DLD1 (cell line): Measurements from ENCODE around the gene UBE2M.
"Not testable (repeated sequence)": the region's sequence is repeated elsewhere in the genome, so short reads cannot be mapped to it uniquely, and the experiment has no call there.

Experiments used
- in situ Hi-C: cut with HindIII; loops from 2 replicates; pipeline ENCODE4 v1.10.0; 2017; ENCODE audit warnings: low sequenced_read_pairs

The UBE2M gene

DNA sequence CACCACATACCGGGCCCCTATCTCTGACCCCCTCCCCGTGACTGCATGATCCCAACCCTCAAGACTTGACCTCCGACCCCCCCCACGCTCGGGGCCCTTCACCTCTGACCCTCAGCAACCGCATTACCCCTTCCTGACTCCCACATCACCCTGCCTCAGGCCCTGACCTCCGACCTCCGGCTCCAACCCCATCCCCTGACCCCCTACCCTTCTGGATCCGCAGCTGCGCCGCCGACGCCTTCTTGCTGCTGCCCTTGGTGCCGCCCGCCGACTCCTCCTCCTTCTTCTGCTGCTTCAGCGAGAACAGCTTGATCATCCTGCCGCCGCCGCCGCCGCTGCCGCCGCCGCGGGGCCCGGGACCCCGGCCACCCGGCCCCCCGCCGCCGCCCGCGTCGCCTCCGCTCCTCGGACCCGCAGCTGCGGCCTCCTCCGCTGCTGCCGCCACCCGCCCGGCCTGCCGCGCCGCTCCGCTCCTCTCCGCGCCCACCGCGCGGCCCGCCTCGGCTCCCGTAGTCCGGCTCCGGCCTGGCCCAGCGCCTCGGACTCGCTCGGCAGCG is at the start of gene UBE2M:
Gene UBE2M (minus strand): TSS at position 546 of the 557 bp plus-strand sequence. CDS start 230 bp downstream, at position 316.
- in situ Hi-C loops: no loop called here

DNA sequence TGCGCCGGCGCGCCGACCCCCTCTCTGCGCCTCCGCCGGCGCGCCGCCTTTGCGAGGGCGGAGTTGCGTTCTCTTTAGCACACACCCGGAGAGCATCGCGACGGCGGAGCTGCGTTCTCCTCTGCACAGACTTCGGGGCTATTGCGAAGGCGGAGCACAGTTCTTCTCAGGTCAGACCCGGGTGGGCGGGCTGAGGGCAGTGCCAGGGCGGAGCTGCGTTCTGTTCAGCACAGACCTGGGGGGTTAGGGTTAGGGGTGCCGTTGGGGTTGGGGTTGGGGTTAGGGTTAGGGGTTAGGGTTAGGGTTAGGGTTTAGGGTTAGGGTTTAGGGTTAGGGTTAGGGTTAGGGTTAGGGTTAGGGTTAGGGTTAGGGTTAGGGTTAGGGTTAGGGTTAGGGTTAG is 48.8 kb upstream of the UBE2M start:
- in situ Hi-C loops: not testable (repeated sequence)

DNA sequence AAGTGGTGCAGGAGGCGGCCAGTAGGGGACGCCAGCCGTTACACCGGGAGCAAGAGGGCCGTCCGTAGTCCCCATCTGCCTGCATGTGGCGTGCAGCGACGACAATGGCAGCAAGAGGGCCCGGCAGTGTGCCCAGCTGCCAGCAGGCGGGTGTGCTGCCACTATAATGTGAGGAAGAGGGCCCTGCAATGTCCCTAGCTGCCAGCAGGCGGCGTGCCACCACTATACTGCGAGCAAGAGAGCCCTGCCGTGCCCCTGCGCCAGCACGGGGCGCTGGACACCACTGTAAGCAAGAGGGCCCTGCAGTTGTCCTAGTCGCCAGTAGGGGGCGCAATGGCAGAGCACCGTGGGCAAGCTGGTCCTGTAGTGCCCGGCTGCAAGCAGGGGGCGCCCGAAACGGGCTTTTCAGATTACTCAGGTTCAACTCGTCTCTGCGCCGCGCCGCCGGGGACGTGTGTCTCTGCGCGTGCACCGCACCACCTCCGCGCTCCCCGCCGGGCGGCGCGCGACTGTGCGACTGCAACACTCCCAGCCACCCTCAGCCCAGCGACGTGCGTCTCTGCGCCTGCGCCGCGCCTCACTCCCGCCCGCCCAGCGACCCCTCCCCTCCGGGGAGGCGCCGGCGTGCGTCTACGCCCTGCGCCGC is 48.0 kb upstream of the UBE2M start:
- in situ Hi-C loops: not testable (repeated sequence)

DNA sequence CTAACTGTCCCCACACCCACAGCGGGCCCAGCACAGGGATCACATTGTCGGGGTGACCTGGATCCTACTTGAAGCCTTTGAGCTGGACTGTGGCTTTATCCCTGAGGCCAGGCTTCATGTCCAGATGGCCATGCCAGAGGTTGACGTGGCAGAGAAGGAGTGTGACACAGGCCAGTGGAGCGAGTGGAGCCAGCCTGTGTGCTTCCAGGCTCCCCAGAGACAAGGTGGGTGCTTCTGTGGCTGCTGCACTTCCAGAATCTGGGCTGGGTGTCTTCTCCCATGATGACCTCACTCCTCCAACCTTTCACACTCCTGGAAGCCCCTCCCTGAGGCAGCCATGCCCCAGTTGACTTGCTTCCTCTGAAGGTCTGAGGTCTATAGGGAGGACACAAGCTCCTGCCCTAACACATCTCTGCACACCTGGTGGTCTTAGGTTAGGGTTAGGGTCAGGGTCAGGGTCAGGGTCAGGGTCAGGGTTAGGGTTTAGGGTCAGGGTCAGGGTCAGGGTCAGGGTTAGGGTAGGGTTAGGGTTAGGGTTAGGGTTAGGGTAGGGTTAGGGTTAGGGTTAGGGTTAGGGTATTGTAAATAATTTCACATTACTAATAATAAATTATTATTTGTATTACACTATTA is 27.8 kb upstream of the UBE2M start:
- in situ Hi-C loops: no loop called here

DNA sequence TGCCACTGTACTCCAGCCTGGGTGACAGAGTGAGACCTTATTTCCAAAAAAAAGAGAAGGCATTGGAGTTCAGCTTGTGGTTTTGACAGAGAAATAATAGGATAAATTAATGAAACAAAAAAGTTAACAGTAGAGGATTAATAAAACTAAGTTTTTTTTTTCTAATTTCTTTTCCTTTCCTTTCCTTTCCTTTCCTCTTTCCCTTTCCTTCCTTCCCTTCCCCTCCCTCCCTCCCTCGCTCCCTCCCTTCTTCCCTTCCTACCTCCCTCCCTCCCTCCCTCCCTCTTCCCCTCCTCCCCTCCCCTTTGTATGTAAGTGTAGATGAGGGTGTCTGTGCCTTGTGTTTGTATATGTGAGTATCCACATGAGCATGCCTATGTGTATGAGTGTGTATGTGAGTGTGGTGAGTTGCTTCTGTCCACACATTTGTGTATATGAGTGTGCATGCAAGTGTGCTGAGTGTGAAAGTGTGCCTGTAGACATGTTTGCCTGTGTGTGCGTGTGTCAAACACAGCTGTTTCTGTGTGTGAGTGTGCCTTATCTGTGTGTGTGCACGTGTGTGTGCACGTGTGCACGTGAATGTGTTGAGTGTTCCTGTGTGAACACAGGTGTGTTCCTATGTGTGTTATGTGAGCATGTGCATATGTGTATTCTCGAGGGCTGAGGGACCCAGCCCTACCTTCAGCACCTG is 27.2 kb upstream of the UBE2M start:
- in situ Hi-C loops: no loop called here

DNA sequence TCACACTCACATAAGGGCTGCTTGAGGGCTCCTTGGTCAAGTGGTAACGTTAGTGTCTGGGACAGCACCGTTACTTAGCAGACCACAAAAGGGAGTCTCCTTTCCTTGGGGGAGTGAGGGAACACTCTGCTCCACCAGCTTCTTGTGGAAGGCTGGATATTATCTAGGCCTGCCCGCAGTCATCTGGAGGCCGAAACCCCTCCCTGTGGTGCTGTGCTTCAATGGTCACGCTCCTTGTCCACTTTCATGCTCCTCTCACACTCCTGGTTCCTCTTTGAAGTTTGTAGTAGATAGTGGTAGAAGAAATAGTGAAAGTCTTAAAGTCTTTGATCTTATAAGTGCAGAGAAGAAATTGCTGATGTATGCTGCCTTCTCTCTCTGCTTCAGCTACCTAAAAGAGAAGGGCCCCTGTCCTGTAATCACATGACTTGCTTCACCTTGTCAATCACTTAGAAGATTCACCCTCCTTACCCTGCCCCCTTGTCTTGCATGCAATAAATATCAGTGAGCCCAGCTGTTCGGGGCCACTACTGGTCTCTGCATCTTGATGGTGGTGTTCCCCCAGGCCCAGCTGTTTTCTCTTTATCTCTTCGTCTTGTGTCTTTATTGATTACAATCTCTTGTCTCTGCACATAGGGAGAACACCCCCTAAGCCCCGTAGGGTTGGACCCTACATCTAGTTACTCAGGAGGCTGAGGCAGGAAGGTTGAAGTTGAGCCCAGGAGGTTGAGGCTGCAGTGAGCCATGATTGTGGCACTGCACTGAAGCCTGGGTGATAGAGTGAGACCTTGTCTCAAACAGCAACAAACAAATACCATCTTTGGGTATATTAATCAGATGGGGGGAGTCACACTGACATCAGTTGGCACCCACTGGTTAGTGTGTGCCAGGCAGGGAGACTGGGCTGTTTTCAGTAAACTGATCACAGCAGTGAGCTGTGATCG is 26.4 kb upstream of the UBE2M start:
- in situ Hi-C loops: no loop called here

DNA sequence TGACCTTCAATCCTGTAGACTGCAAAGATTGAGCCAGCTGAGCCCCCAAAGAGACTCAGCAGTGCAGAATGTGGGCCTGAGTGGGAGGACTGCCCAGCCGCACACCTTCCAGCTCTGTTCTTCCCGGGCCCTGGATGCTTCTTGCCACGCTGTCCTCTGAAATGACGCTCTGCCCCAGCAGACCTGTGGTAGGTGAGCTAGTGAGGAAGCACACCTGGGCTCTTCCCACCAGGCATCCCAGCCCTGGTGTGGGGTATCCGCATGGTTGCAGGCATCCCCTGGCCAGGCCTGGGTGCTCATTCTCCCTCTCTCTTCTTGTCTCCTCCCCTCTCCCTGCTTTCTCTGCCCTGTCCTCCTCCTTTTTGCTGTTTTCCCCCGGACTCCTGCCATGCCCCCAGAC is 24.6 kb upstream of the UBE2M start:
- in situ Hi-C loops: no loop called here

DNA sequence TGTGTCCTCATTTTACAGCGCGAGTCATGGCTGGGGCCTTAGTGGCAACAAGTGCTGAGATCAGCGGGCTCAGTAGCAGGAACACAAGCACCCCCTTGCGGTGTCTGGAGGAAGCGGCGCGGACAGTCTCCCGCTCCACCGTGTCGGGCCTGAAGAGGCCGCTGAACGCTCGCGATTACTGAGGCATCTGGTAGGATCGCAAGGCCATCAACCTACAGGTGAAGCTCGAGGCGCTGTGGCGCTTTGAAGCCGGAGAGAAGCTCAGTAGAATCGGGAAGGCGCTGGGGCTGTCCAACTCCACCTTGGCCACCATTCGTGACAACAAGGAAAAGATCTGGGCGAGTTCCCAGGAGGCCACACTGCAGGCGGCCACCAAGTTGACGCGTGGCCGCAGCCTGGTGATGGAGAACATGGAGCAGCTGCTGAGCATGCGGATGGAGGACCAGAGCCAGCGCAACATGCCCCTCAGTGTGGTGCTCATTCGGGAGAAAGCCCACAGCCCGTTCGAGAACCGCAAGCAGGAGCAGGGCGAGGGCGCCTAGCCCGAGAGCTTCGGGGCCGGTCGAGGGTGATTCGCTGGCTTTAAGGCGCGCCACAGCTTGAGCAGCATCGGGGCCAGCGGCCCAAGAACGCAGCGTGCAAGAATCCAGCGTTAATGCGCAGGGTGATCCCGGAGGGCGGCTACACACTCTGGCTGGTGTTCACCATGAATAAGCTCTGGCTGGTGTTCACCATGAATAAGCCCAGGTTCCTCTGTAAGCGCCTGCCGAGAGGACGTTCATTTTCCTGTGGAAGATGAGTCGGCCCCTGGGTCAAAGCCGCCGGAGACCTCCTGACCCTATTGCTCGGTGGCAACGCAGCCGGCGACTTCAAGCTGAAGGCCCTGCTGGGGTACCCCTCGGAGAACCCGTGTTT is 23.1 kb upstream of the UBE2M start:
- in situ Hi-C loops: no loop called here

DNA sequence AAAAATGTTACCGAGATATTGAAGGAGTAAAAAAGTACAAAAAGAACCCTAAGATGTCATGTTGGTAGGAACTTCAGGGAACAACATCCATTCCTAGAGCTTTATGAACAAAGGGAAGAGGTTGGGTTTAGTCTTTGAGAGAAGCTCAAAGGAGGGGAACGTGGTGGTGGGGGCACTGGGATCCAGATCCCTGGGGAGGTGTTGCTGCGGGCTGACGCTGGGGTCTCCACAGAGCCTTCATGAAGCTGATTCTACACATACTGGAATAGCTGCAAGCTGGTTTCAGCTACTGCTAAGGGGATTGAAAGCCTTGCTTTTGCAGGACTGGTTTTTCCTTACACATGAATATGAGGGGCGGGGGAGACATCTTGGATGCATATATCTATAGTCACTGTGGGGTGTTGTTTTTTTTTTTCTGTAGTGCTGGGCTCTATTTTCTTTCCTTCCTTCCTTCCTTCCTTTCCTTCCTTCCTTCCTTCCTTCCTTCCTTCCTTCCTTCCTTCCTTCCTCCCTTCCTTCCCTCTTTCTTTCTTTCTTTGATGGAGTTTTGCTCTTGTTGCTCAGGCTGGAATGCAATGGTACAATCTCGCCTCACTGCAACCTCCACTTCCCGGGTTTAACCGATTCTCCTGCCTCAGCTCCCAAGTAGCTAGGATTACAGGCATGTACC is 21.2 kb upstream of the UBE2M start:
- in situ Hi-C loops: no loop called here

DNA sequence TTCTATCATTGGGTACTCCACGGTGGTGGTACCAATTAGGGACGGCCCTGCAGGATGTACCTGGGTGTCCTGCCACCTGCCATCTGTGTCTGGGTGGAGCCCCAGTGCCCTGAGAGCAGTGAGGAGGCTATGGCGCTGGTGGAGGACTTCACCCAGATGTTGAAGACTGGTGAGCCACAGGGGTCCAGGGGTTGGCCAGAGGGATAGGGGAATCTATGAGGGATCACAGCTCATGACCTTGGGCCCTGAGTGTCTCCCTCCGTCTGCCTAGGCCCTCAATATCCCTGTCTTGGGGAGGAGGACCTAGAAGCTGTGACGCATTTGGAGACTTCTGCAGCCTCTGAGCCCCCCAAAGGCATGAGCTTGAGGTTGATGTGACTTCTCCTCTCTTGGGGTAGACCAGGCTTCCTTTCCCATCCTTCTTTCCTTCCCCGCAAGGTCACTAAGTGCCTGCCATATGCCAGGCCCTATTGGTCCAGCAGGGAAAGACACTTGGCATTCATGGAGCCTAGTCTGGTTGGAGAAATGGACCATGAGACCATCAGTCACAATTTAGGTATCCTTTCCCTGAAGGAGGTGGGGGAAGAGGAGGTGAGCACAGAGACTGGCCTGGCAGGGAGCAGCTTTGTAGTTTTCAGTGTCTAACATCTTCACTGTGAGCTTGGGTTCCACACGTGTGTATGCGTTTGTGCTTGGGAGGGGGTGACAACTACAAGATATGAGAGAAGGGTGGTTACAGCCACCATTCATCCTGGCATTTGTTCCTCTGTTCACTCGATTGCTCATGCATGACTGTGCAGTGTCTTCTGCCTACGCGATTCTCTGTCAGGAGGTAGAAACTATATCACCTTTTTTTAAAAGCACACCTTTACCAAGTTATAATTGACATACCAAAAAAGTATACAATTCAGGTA is 19.9 kb upstream of the UBE2M start:
- in situ Hi-C loops: no loop called here

DNA sequence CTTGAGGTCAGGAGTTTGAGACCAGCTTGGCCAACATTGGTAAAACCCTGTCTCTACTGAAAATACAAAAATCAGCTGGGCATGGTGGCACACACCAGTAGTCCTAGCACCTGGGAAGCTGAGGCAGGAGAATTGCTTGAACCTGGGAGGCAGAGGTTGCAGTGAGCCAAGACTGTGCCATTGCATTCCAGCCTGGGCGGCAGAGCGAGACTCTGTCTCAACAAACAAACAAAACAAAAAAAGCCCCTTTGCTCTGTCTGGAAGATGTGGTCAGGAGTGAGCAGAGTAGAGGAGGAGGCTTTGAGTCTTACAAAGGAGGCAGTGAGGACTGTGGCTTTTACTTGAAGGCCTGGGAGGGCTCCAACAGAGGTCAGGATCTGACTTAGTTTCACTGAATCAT is 19.2 kb upstream of the UBE2M start:
- in situ Hi-C loops: not testable (repeated sequence)

DNA sequence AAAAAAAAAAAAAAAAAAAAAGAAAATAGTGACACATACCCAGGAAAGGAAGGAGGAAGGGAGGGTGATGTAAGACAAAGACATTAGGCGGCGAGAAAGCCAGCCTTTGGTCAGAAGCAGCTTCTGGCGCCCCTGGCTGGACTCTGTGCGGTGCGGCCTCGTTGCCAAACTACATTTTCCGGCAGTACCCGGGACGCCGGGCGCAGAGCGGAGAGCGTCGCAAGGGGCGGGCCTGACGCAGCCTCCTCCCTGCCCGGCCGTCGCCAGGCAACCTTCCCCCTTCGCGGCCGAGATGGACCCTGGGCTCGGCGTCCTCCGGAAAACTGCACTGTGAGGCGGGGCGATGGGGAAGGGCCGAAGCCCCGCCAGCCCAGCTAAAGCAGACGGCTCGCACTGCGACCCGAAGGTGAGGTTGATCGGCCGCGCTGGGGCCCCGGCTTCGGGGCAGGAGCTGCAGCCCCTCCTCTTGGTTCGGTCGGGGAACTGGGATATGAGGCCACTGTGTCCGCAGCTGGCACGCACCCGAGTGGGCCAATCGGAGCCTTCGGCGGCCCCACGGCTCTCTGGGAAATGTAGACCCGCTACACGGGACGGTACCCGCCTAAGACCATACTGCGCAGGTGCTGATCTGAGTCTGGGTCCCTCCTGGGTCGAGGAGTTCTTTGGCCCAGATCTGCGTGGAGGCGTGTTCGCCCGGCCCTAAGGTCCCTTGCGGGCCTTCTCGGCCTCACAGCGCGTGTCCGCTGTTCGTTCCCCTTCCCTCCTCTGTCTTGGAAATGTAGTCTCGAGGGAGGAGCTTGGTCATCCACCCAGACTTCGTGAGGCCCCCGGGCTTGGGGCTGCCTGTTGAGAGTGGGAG is 17.0 kb upstream of the UBE2M start:
- in situ Hi-C loops: no loop called here

DNA sequence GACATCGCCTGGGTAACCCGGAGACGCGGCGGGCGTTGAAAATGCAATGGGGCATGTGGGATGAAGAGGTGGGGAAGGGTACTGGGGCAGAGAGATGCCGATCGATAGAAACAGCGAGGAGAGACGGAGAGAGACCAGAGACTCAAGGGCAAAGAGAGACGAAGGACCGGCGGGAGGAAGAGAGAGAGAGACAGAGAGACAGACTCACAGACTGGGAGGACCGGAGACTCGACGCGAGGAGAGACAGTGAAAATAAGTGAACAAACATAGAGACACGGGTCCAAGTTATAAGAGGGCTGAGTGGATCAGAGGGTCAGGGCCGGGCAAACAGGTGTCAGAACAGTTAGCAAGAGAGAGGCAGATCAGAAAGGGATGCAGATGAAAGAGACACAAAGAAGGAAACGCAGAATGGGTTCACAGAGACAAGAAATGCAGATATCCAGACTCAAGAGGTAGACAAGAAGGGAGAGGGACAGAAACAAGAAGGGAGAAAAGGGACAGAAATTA is 15.3 kb upstream of the UBE2M start:
- in situ Hi-C loops: no loop called here

DNA sequence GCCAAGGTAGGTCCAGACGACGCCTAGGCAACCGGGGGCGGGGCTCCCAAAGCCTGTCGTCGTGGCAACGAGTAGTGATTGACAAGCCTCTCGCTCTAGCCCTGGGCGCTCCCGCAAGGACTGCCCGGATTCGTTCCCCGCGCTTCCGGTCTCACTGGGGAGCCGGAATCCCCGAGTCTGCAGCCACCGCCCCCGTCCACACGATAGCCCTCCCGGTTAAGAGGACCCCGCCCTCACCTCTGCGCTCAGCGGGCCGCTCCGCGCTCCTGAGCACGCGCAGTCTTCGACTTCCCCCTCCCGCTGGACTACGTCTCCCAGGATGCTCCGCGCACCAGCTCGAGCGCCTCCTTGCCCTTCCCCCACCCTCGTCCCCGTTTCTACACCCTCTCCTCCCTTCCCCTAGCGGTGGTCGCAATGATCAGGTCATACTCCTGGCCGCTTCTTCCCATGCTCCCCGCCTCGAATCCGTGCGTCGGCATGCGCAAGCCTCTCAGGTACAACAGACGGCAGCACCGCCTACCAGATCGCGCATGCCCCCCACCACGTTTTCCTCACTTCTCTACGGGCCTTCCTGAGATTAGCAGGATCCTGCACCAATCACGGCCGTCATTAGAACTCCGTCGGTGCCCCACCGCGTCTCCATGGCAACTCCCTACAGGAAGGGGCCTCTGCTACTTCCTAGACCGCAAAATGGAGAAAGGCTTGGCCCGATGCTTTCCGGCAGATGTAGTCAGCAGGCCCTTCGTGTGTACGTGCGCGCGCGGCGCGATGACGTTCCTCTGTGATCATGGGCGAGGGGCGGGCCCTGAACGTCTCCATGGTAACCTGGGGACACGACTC is 14.6 kb upstream of the UBE2M start, which contains the start of gene MZF1:
Gene MZF1 (minus strand): TSS at position 518 of the 840 bp plus-strand sequence. CDS start 1,946 bp downstream, outside the sequence.
- in situ Hi-C loops: no loop called here

DNA sequence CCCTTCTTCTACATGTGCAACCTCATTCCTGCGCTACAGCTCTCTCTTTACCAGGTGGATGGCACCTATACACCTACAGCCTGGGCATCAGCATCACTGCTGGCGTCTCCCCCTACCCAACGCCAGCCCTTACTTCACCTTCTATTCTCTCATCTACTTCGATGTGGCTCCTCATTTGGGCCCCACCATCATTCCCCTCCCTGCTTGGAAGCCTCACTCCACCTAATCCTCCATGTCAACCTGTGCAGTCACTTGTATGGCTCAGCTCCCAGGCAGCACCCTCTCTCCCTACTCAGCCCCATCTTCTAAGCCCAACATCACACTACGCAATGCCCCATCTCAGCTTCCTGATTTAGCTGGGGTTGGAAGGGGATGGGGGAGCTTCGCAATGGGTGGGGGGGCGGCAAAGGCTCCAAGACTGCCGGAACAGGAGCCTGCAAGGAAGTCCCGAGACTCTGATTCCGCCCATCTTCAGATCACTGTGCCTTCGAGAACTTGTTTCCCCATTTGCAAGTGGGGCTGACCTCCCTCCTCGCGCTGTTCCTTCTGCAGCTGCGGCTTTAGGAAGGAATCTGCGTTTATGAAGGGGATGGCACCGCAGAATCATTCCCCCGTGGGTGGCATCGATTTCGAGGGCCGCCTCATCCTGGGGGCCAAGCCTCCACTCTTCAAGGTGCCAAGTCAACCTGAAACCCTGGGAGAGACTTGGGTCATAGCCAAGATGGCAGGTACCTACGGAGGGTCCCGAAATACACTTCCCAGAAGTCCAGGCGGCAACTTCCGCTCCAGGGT is 13.8 kb upstream of the UBE2M start:
- in situ Hi-C loops: no loop called here
